ENCODE measurements around the gene NOL4L.

Gene NOL4L

GRCh38 chr20:32456869-32457478 lies 128.2 kb downstream of the NOL4L start:
- no peak for DNase-seq (ENCODE audit: low read depth)

- DNase-seq (ENCODE audit: low read depth), result no peak
Observed at GRCh38 chr20:32455901-32456701, 129.0 kb downstream of the NOL4L start.

GRCh38 chr20:32455171-32455900 lies 129.8 kb downstream of the NOL4L start:
- DNase-seq (ENCODE audit: low read depth), result no peak

- no peak for DNase-seq (ENCODE audit: low read depth)
Observed at GRCh38 chr20:32454164-32455145, 130.7 kb downstream of the NOL4L start.

GRCh38 chr20:32453467-32454163 lies 131.5 kb downstream of the NOL4L start:
- no peak for DNase-seq (ENCODE audit: low read depth)

- no peak for DNase-seq (ENCODE audit: low read depth)
Observed at GRCh38 chr20:32452776-32453466, 132.2 kb downstream of the NOL4L start.

GRCh38 chr20:32451682-32452461 lies 133.3 kb downstream of the NOL4L start:
- no peak for DNase-seq (ENCODE audit: low read depth)

- DNase-seq (ENCODE audit: low read depth), result no peak
Observed at GRCh38 chr20:32451340-32451681, 133.8 kb downstream of the NOL4L start.

GRCh38 chr20:32450484-32451061 lies 134.6 kb downstream of the NOL4L start:
- DNase-seq (ENCODE audit: low read depth), result no peak

- DNase-seq (ENCODE audit: low read depth), result no peak
Observed at GRCh38 chr20:32449890-32450401, 135.2 kb downstream of the NOL4L start.

GRCh38 chr20:32449057-32449889 lies 135.9 kb downstream of the NOL4L start:
- DNase-seq (ENCODE audit: low read depth), result no peak

- no peak for DNase-seq (ENCODE audit: low read depth)
Observed at GRCh38 chr20:32448306-32449056, 136.7 kb downstream of the NOL4L start.

- DNase-seq (ENCODE audit: low read depth), result no peak
Observed at GRCh38 chr20:32447136-32448027, 137.8 kb downstream of the NOL4L start.

- DNase-seq (ENCODE audit: low read depth), result no peak
Observed at GRCh38 chr20:32446301-32447100, 138.6 kb downstream of the NOL4L start.

- DNase-seq (ENCODE audit: low read depth), result no peak
Observed at GRCh38 chr20:32445539-32446273, 139.4 kb downstream of the NOL4L start.

Measured in stimulated activated CD8-positive, alpha-beta memory T cell treated with anti-CD3 and anti-CD28 coated beads, Interleukin-15, amount 100 ng/mL, for 1 hour (primary cell).